CD14-positive monocyte (primary cell): ENCODE results near the gene CGB2. TPM values are rescaled to one million over a fixed set of nuclear protein-coding genes. Genes with fewer than 3 reads are reported as not detected.
A peak's percentile ranks its signal among the peaks of the same experiment; 100 is the strongest.

Source experiments
- DNase-seq, 3 donors: peaks; one replicate each; pipeline ENCODE4 v3.0.0-alpha.2; 2011 to 2022
- H2AFZ ChIP-seq: 2 replicates; pipeline ENCODE4 v1.6.0; 2012; ENCODE audit warnings: mild to moderate bottlenecking, low read depth, low read length, inconsistent platforms; ENCODE audit not compliant: insufficient read depth, poor library complexity, severe bottlenecking
- H3K27ac ChIP-seq, 2 donors: 1 replicate in 1 of 2; 2 replicates in 1 of 2; pipeline ENCODE4 v1.5.1; 2012 to 2013; ENCODE audit warnings: low read length in 2 of 2, control low read depth in 1 of 2, inconsistent platforms in 1 of 2, low read depth in 1 of 2, mild to moderate bottlenecking in 1 of 2
- H3K27me3 ChIP-seq, 2 donors: one replicate each; pipeline versions ENCODE4 v1.6.0 to v1.6.1; 2011 to 2013; ENCODE audit warnings: low read length in 2 of 2; ENCODE audit not compliant: control insufficient read depth in 2 of 2, insufficient read depth in 2 of 2
- H3K36me3 ChIP-seq, 2 donors: replicated peaks in 1 of 2; 1 replicate in 1 of 2; 2 replicates in 1 of 2; pipeline versions ENCODE4 v1.5.1 to v1.6.1; 2012 to 2013; ENCODE audit warnings: low read length in 2 of 2, control low read depth in 1 of 2, inconsistent platforms in 1 of 2, mild to moderate bottlenecking in 1 of 2; ENCODE audit not compliant: insufficient read depth in 2 of 2, control insufficient read depth in 1 of 2
- H3K4me1 ChIP-seq, 2 donors: 1 replicate in 1 of 2; 2 replicates in 1 of 2; pipeline versions ENCODE4 v1.5.1 to v1.6.1; 2012 to 2013; ENCODE audit warnings: low read length in 2 of 2, control low read depth in 1 of 2, inconsistent platforms in 1 of 2, mild to moderate bottlenecking in 1 of 2, moderate library complexity in 1 of 2; ENCODE audit not compliant: insufficient read depth in 2 of 2, control insufficient read depth in 1 of 2
- H3K4me2 ChIP-seq: replicated peaks from 2 replicates; pipeline ENCODE3; 2012; ENCODE audit warnings: low read length, moderate library complexity, mild to moderate bottlenecking; ENCODE audit not compliant: poor library complexity, severe bottlenecking; ENCODE audit errors: extremely low read depth
- H3K4me3 ChIP-seq, 3 experiments: fragments of 200-600 bp in 1 of 3; sonication (generic) in 1 of 3; replicated peaks in 1 of 3; 1 replicate in 2 of 3; 2 replicates in 1 of 3; pipeline ENCODE4 v1.5.1; 2011 to 2013; ENCODE audit warnings: low read length in 3 of 3, mild to moderate bottlenecking in 3 of 3, control low read depth in 2 of 3, low read depth in 2 of 3, inconsistent platforms in 1 of 3, moderate library complexity in 1 of 3
- H3K79me2 ChIP-seq: 2 replicates; pipeline ENCODE4 v1.6.0; 2012; ENCODE audit warnings: mild to moderate bottlenecking, control low read depth, inconsistent platforms, low read length, moderate library complexity; ENCODE audit not compliant: insufficient read depth
- H3K9ac ChIP-seq: 2 replicates; pipeline ENCODE4 v1.6.0; 2017; ENCODE audit warnings: low read length, mild to moderate bottlenecking; ENCODE audit not compliant: insufficient read depth, poor library complexity, severe bottlenecking
- H3K9me3 ChIP-seq, 2 donors: replicated peaks in 1 of 2; 1 replicate in 1 of 2; 2 replicates in 1 of 2; pipeline versions ENCODE4 v1.5.1 to v1.6.1; 2012 to 2013; ENCODE audit warnings: low read length in 2 of 2, control low read depth in 1 of 2; ENCODE audit not compliant: control insufficient read depth in 1 of 2, insufficient read depth in 1 of 2
- H4K20me1 ChIP-seq: 2 replicates; pipeline ENCODE4 v1.6.0; 2012; ENCODE audit warnings: mild to moderate bottlenecking, low read length, control low read depth, moderate library complexity; ENCODE audit not compliant: insufficient read depth
- H3K27ac Mint-ChIP-seq, 7 donors: one replicate each; pipeline ENCODE4 v1.8.0; 2020; ENCODE audit warnings: mild to moderate bottlenecking in 7 of 7, mixed read lengths in 7 of 7, moderate library complexity in 6 of 7, inconsistent platforms in 2 of 7
- H3K27me3 Mint-ChIP-seq, 3 donors: one replicate each; pipeline ENCODE4 v1.8.0; 2021 to 2022; ENCODE audit warnings: low read depth in 3 of 3, mild to moderate bottlenecking in 3 of 3, mixed read lengths in 3 of 3, moderate library complexity in 3 of 3, inconsistent platforms in 1 of 3
- H3K36me3 Mint-ChIP-seq, 2 donors: one replicate each; pipeline ENCODE4 v1.8.0; 2020; ENCODE audit warnings: mixed read lengths in 2 of 2, inconsistent platforms in 1 of 2, mild to moderate bottlenecking in 1 of 2
- H3K4me1 Mint-ChIP-seq: one replicate; pipeline ENCODE4 v1.8.0; 2020; ENCODE audit warnings: mild to moderate bottlenecking, mixed read lengths
- H3K4me3 Mint-ChIP-seq, 2 donors: one replicate each; pipeline ENCODE4 v1.8.0; 2020; ENCODE audit warnings: mild to moderate bottlenecking in 2 of 2, mixed read lengths in 2 of 2, moderate library complexity in 1 of 2
- H3K9me3 Mint-ChIP-seq, 7 donors: one replicate each; pipeline ENCODE4 v1.8.0; 2020 to 2022; ENCODE audit warnings: mixed read lengths in 7 of 7, mild to moderate bottlenecking in 6 of 7, moderate library complexity in 6 of 7, inconsistent platforms in 2 of 7
- CTCF ChIP-seq: fragments of 200-600 bp; IDR thresholded peaks from one replicate; pipeline ENCODE4 v1.8.0; 2022; ENCODE audit warnings: antibody characterized with exemption, mild to moderate bottlenecking
- WGBS: methylation state at CpG from one replicate; pipeline ENCODE4 v1.1.5; 2013; ENCODE audit warnings: missing lambda C conversion rate; ENCODE audit not compliant: insufficient coverage; 5-methylcytosine and 5-hydroxymethylcytosine counted together
- intact Hi-C, 2 donors: fragments of 100-400 bp; cut with micrococcal nuclease; formaldehyde crosslinking; loops; one replicate each; pipeline versions ENCODE4 v1.15.0 to v1.15.1; 2023
- polyA plus RNA-seq, 3 donors: library from polyadenylated mRNA; depleted of rRNA in 1 of 3; unstranded in 2 of 3; stranded (reverse) in 1 of 3; fragments of 300-500 nt in 2 of 3; fragments of >200 nt in 1 of 3; fragmentation: Illumina TruSeq in 2 of 3; gene quantifications; 1 replicate in 2 of 3; 2 replicates in 1 of 3; pipeline ENCODE4 v1.2.3, GENCODE V29; 2012 to 2021

Gene CGB2
- polyA plus RNA-seq, 3 donors: not detected

GRCh38 chr19:48997972-48998371 lies 33.7 kb upstream of the CGB2 start:
- WGBS: 89% methylated on average over 5 of the region's 5 CpGs
- peaks cover 43% of the 10 kb centered on the region for H3K79me2 ChIP-seq

More at GRCh38 chr19:48997972-48998371, 33.7 kb upstream of the CGB2 start:
- Histone ChIP-seq H3K27me3 (no peaks in the 10 kb centered on the region), H3K9me3 (no peaks in the 10 kb centered on the region), H3K4me3 (no peak overlapping the region), H3K9ac (no peak overlapping the region), H3K36me3 (peaks cover under 1 to 13% of the 10 kb centered on the region in 2 donors), H2AFZ (no peak overlapping the region), H3K27ac (no peak overlapping the region), H4K20me1 (no peaks in the 10 kb centered on the region), H3K4me1 (peaks cover 12 to 18% of the 10 kb centered on the region in 2 donors), H3K4me2 (no peak overlapping the region)
- peak; percentile 42 for TF ChIP-seq CTCF
- Mint-ChIP-seq H3K4me1 (peaks cover 13% of the 10 kb centered on the region), H3K27me3 (no peaks in the 10 kb centered on the region), H3K9me3 (no peaks in the 10 kb centered on the region), H3K27ac (peak overlapping the region in 2 of 7 donors; percentile 23 to 36), H3K4me3 (no peak overlapping the region), H3K36me3 (peaks cover 7 to 29% of the 10 kb centered on the region in 2 donors)
- peak in 1 of 3 donors; percentile 43 for DNase-seq
- intact Hi-C loops: loop anchor here in 1 of 2 donors (10.0 kb wide), 1 partner anchor 673 kb away; the partner anchor contains the start of gene EMP3
